Activated CD4-positive, alpha-beta T cell treated with anti-CD3 and anti-CD28 coated beads for 36 hours (primary cell): ENCODE data around the gene DYNC1LI1. TPM values are rescaled to one million over a fixed set of nuclear protein-coding genes. Genes with fewer than 3 reads are reported as not detected.
A peak's percentile ranks its signal among the peaks of the same experiment; 100 is the strongest.
"Not testable (repeated sequence)": the region's sequence is repeated elsewhere in the genome, so short reads cannot be mapped to it uniquely, and the experiment has no call there.

ENCODE experiments used
- ATAC-seq: fragments of 200-7000 bp; cut with Tn5 transposase; one replicate; pipeline ENCODE4 v1.10.0; 2021; ENCODE audit warnings: mild to moderate bottlenecking, moderate library complexity
- CTCF ChIA-PET: fragments of 350-600 bp; sonication (Branson Sonifier 250); formaldehyde crosslinking; loops from one replicate; lab custom pipeline; 2021; ENCODE audit warnings: antibody characterized with exemption; lab: Charles Lee
- POLR2A ChIA-PET: fragments of 350-600 bp; sonication (Branson Sonifier 250); formaldehyde crosslinking; loops from one replicate; lab custom pipeline; 2021; ENCODE audit warnings: antibody characterized with exemption, inconsistent platforms; lab: Charles Lee
- DNase-seq: peaks from one replicate; pipeline ENCODE4 v3.0.0-alpha.2; 2020
- H3K27ac Mint-ChIP-seq: one replicate; pipeline ENCODE4 v1.8.0; 2021; ENCODE audit warnings: mixed read lengths
- H3K27me3 Mint-ChIP-seq: one replicate; pipeline ENCODE4 v1.8.0; 2021; ENCODE audit warnings: mixed read lengths
- H3K36me3 Mint-ChIP-seq: one replicate; pipeline ENCODE4 v1.8.0; 2021; ENCODE audit warnings: low read depth, mixed read lengths
- H3K4me1 Mint-ChIP-seq: one replicate; pipeline ENCODE4 v1.8.0; 2021; ENCODE audit warnings: mixed read lengths
- H3K4me3 Mint-ChIP-seq: one replicate; pipeline ENCODE4 v1.8.0; 2021; ENCODE audit warnings: mild to moderate bottlenecking, moderate library complexity, mixed read lengths
- H3K9me3 Mint-ChIP-seq: one replicate; pipeline ENCODE4 v1.8.0; 2021; ENCODE audit warnings: low read depth, mixed read lengths
- intact Hi-C, 2 experiments: fragments of 100-400 bp; cut with DNase I in 1 of 2; cut with micrococcal nuclease in 1 of 2; formaldehyde crosslinking; loops; one replicate each; pipeline versions ENCODE4 v1.14.2 to v1.15.1; 2022 to 2024; cut with DNase I, micrococcal nuclease
- total RNA-seq, 2 experiments: library from RNA; stranded (reverse); gene quantifications; one replicate each; pipeline ENCODE4 v1.2.3, GENCODE V29; 2021

DYNC1LI1 gene
- total RNA-seq, 2 experiments from 2014 or later: 31.8 to 31.9 TPM

- H3K4me1 Mint-ChIP-seq: peaks cover 7% of the 10 kb centered on the region
- peak overlapping the region; percentile 35 for H3K27ac Mint-ChIP-seq
- DNase-seq: no peak
- ChIA-PET CTCF (interaction anchor here (0.6 kb wide), 1 partner anchor 154 kb away, joined by 3 read pairs; the partner anchor contains the start of gene CNOT10), POLR2A (interaction anchor here (0.5 to 0.7 kb wide), 2 partner anchors 20 to 1485 kb away, joined by 3 read pairs; no protein-coding TSS in a partner anchor)
- peaks cover 20% of the 10 kb centered on the region for H3K36me3 Mint-ChIP-seq
- intact Hi-C loops: loop anchor here in 1 of 2 experiments (1.0 kb wide), 1 partner anchor 9 kb away; no protein-coding TSS in a partner anchor
- H3K4me3 Mint-ChIP-seq: no peak overlapping the region
- no peaks in the 10 kb centered on the region for H3K27me3 Mint-ChIP-seq
- peak; percentile 88 for ATAC-seq
- no peaks in the 10 kb centered on the region for H3K9me3 Mint-ChIP-seq
Measured at GRCh38 chr3:32531010-32531647, 39.5 kb downstream of the DYNC1LI1 start.

- no peak for DNase-seq
- Mint-ChIP-seq H3K36me3 (peaks cover 23% of the 10 kb centered on the region), H3K9me3 (peaks cover 2% of the 10 kb centered on the region), H3K27ac (no peak overlapping the region), H3K27me3 (no peaks in the 10 kb centered on the region), H3K4me3 (no peak overlapping the region), H3K4me1 (no peaks in the 10 kb centered on the region)
- intact Hi-C loops: loop anchor here in 1 of 2 experiments (1.0 kb wide), 1 partner anchor 9 kb away; no protein-coding TSS in a partner anchor
- ChIA-PET CTCF (interaction anchor here (1.5 kb wide), 1 partner anchor 16 kb away, joined by 3 read pairs; no protein-coding TSS in a partner anchor), POLR2A (no interaction called here)
- no peak for ATAC-seq
Measured at GRCh38 chr3:32525720-32526119, 44.9 kb downstream of the DYNC1LI1 start.

- CTCF ChIA-PET: interaction anchor here (1.5 kb wide), 1 partner anchor 30 kb away, joined by 4 read pairs; no protein-coding TSS in a partner anchor
- Mint-ChIP-seq H3K4me1 (no peaks in the 10 kb centered on the region), H3K27ac (no peak overlapping the region)
Measured at GRCh38 chr3:32522682-32523081, 48.0 kb downstream of the DYNC1LI1 start.

GRCh38 chr3:32518921-32519320 lies 51.7 kb downstream of the DYNC1LI1 start:
- H3K4me1 Mint-ChIP-seq, DNase-seq, H3K9me3 Mint-ChIP-seq, H3K27me3 Mint-ChIP-seq, H3K4me3 Mint-ChIP-seq, H3K27ac Mint-ChIP-seq, H3K36me3 Mint-ChIP-seq, intact Hi-C loops, ATAC-seq: not testable (repeated sequence)
- POLR2A ChIA-PET: interaction anchor here (0.6 kb wide), 1 partner anchor 260 kb away, joined by 4 read pairs; no protein-coding TSS in a partner anchor
- CTCF ChIA-PET: interaction anchor here (0.8 kb wide), 1 partner anchor 146 kb away, joined by 3 read pairs; no protein-coding TSS in a partner anchor

More at GRCh38 chr3:32522682-32523081, 48.0 kb downstream of the DYNC1LI1 start:
- intact Hi-C loops: no loop called here
- DNase-seq: no peak
- Mint-ChIP-seq H3K4me3 (no peak overlapping the region), H3K36me3 (peaks cover 14% of the 10 kb centered on the region), H3K9me3 (peaks cover 2% of the 10 kb centered on the region), H3K27me3 (no peaks in the 10 kb centered on the region)
- POLR2A ChIA-PET: no interaction called here
- no peak for ATAC-seq

- DNase-seq, H3K9me3 Mint-ChIP-seq, H3K4me1 Mint-ChIP-seq, H3K27me3 Mint-ChIP-seq, ATAC-seq, POLR2A ChIA-PET, CTCF ChIA-PET, H3K36me3 Mint-ChIP-seq, H3K27ac Mint-ChIP-seq, H3K4me3 Mint-ChIP-seq: not testable (repeated sequence)
- intact Hi-C loops: loop anchor here in 1 of 2 experiments (1.0 kb wide), 1 partner anchor 10 kb away; no protein-coding TSS in a partner anchor
Measured at GRCh38 chr3:32516751-32517150, 53.9 kb downstream of the DYNC1LI1 start.

GRCh38 chr3:32511005-32511404 lies 59.7 kb downstream of the DYNC1LI1 start:
- no peak for DNase-seq
- ATAC-seq: no peak
- no peak overlapping the region for H3K4me3 Mint-ChIP-seq
- H3K9me3 Mint-ChIP-seq: no peaks in the 10 kb centered on the region
- CTCF ChIA-PET: interaction anchor here (0.7 to 2.6 kb wide), 5 partner anchors 10 to 129 kb away, joined by 3 to 7 read pairs (median 3); no protein-coding TSS in a partner anchor
- intact Hi-C loops: loop anchor here (2.0 kb wide), 1 partner anchor 270 kb away; no protein-coding TSS in a partner anchor
- H3K4me1 Mint-ChIP-seq: no peaks in the 10 kb centered on the region
- no peak overlapping the region for H3K27ac Mint-ChIP-seq
- H3K36me3 Mint-ChIP-seq: no peaks in the 10 kb centered on the region
- POLR2A ChIA-PET: no interaction called here
- no peaks in the 10 kb centered on the region for H3K27me3 Mint-ChIP-seq

GRCh38 chr3:32510075-32510724 lies 60.5 kb downstream of the DYNC1LI1 start:
- Mint-ChIP-seq H3K27ac (no peak overlapping the region), H3K4me1 (no peaks in the 10 kb centered on the region), H3K9me3 (no peaks in the 10 kb centered on the region), H3K4me3 (no peak overlapping the region), H3K27me3 (no peaks in the 10 kb centered on the region), H3K36me3 (no peaks in the 10 kb centered on the region)
- intact Hi-C loops: loop anchor here (1.0 to 2.0 kb wide), 4 partner anchors 154 to 424 kb away; no protein-coding TSS in a partner anchor
- CTCF ChIA-PET: interaction anchor here (0.6 to 2.6 kb wide), 18 partner anchors 9 to 1374 kb away, joined by 3 to 7 read pairs (median 3); no protein-coding TSS in a partner anchor
- peak; percentile 93 for ATAC-seq
- peak; percentile 79 for DNase-seq
- POLR2A ChIA-PET: no interaction called here

- ATAC-seq (no peak), DNase-seq (no peak)
- Mint-ChIP-seq H3K4me3 (no peak overlapping the region), H3K4me1 (no peaks in the 10 kb centered on the region), H3K9me3 (no peaks in the 10 kb centered on the region), H3K27me3 (no peaks in the 10 kb centered on the region), H3K27ac (no peak overlapping the region), H3K36me3 (no peaks in the 10 kb centered on the region)
- ChIA-PET CTCF (interaction anchor here (1.5 kb wide), 1 partner anchor 166 kb away, joined by 3 read pairs; no protein-coding TSS in a partner anchor), POLR2A (no interaction called here)
- intact Hi-C loops: no loop called here
Measured at GRCh38 chr3:32508711-32509110, 61.9 kb downstream of the DYNC1LI1 start.

GRCh38 chr3:32506466-32506865 lies 64.2 kb downstream of the DYNC1LI1 start:
- Mint-ChIP-seq H3K36me3 (no peaks in the 10 kb centered on the region), H3K9me3 (no peaks in the 10 kb centered on the region), H3K4me1 (peaks cover 8% of the 10 kb centered on the region), H3K27me3 (no peaks in the 10 kb centered on the region), H3K27ac (no peak overlapping the region), H3K4me3 (no peak overlapping the region)
- ATAC-seq (no peak), DNase-seq (no peak)
- intact Hi-C loops: no loop called here
- ChIA-PET POLR2A (no interaction called here), CTCF (interaction anchor here (0.8 to 1.0 kb wide), 3 partner anchors 18 to 112 kb away, joined by 3 read pairs; no protein-coding TSS in a partner anchor)

- ChIA-PET POLR2A (no interaction called here), CTCF (interaction anchor here (2.4 kb wide), 2 partner anchors 35 to 127 kb away, joined by 7 to 14 read pairs; no protein-coding TSS in a partner anchor)
- intact Hi-C loops: loop anchor here (1.0 to 2.0 kb wide), 6 partner anchors 67 to 396 kb away; partner anchors contain the start of genes CNOT10 (in 2 of the 2), DYNC1LI1 (in 2 of the 2) and GPD1L (in 1 of the 2)
- H3K27me3 Mint-ChIP-seq: no peaks in the 10 kb centered on the region
- H3K4me1 Mint-ChIP-seq: peaks cover 29% of the 10 kb centered on the region
- H3K27ac Mint-ChIP-seq: peak overlapping the region; percentile 95
- peaks cover 4% of the 10 kb centered on the region for H3K36me3 Mint-ChIP-seq
- ATAC-seq (no peak), DNase-seq (no peak)
- H3K4me3 Mint-ChIP-seq: peak overlapping the region; percentile 86
- no peaks in the 10 kb centered on the region for H3K9me3 Mint-ChIP-seq
Measured at GRCh38 chr3:32502946-32503286, 67.7 kb downstream of the DYNC1LI1 start.
